K562 (cell line): ENCODE measurements around the gene TENM3.

Source experiments
- DNMT1 ChIP-seq: fragments of 450-650 bp; IDR thresholded peaks from 2 replicates; pipeline ENCODE4 v1.6.1; 2016; ENCODE audit warnings: antibody characterized with exemption, mild to moderate bottlenecking
- ZBTB40 ChIP-seq, 2 experiments: fragments of 450-650 bp in 1 of 2; sonication (generic) in 1 of 2; formaldehyde crosslinking in 1 of 2; IDR thresholded peaks; 2 replicates each; pipeline versions ENCODE4 v1.7.1 to v1.9.0; 2016 to 2022; ENCODE audit warnings: inconsistent platforms in 1 of 2, mild to moderate bottlenecking in 1 of 2, missing genetic modification reagents in 1 of 2
- TF ChIP-seq, protein P1 (sequence below), 3 experiments: IDR thresholded peaks in 2 of 3; conservative IDR thresholded peaks in 1 of 3; 2 replicates each; pipeline ENCODE4 v1.5.1; 2011 to 2012; ENCODE audit warnings: low read length in 3 of 3, mild to moderate bottlenecking in 3 of 3, control low read depth in 2 of 3, improper control_type of control experiment in 1 of 3, inconsistent platforms in 1 of 3, low read depth in 1 of 3, mixed read lengths in 1 of 3, moderate library complexity in 1 of 3; ENCODE audit not compliant: insufficient read depth in 2 of 3
- TF ChIP-seq, protein P2 (sequence below): sonication (generic); formaldehyde crosslinking; IDR thresholded peaks from 2 replicates; pipeline ENCODE4 v1.8.0; 2022; ENCODE audit warnings: missing genetic modification reagents, mild to moderate bottlenecking, borderline replicate concordance

GRCh38 chr4:182532441-182532840, 289.2 kb downstream of the TENM3 start:
- TF ChIP-seq ZBTB40 (IDR thresholded peaks at IDR 0.05) (no peak), ZBTB40 (CRISPR knock-in tag; IDR thresholded peaks at IDR 0.05) (no peak), DNMT1 (no peak)
- TF ChIP-seq, protein P1, sequence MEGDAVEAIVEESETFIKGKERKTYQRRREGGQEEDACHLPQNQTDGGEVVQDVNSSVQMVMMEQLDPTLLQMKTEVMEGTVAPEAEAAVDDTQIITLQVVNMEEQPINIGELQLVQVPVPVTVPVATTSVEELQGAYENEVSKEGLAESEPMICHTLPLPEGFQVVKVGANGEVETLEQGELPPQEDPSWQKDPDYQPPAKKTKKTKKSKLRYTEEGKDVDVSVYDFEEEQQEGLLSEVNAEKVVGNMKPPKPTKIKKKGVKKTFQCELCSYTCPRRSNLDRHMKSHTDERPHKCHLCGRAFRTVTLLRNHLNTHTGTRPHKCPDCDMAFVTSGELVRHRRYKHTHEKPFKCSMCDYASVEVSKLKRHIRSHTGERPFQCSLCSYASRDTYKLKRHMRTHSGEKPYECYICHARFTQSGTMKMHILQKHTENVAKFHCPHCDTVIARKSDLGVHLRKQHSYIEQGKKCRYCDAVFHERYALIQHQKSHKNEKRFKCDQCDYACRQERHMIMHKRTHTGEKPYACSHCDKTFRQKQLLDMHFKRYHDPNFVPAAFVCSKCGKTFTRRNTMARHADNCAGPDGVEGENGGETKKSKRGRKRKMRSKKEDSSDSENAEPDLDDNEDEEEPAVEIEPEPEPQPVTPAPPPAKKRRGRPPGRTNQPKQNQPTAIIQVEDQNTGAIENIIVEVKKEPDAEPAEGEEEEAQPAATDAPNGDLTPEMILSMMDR (IDR thresholded peaks at IDR 0.05 in 2 of 3, conservative IDR thresholded peaks at IDR 0.05 in 1 of 3; ENCODE audit: insufficient read depth in 2 of 3, low read depth in 1 of 3, low read length in 3 of 3) = no peak
- TF ChIP-seq, protein P2, sequence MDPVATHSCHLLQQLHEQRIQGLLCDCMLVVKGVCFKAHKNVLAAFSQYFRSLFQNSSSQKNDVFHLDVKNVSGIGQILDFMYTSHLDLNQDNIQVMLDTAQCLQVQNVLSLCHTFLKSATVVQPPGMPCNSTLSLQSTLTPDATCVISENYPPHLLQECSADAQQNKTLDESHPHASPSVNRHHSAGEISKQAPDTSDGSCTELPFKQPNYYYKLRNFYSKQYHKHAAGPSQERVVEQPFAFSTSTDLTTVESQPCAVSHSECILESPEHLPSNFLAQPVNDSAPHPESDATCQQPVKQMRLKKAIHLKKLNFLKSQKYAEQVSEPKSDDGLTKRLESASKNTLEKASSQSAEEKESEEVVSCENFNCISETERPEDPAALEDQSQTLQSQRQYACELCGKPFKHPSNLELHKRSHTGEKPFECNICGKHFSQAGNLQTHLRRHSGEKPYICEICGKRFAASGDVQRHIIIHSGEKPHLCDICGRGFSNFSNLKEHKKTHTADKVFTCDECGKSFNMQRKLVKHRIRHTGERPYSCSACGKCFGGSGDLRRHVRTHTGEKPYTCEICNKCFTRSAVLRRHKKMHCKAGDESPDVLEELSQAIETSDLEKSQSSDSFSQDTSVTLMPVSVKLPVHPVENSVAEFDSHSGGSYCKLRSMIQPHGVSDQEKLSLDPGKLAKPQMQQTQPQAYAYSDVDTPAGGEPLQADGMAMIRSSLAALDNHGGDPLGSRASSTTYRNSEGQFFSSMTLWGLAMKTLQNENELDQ (CRISPR knock-in tag) = no peak
